GM18517 (cell line): ENCODE measurements around the gene EME2.
"Not testable (repeated sequence)": the region's sequence is repeated elsewhere in the genome, so short reads cannot be mapped to it uniquely, and the experiment has no call there.

ENCODE experiments used
- ATAC-seq: cut with Tn5 transposase; IDR thresholded peaks from one replicate; pipeline ENCODE4 v1.9.1; 2021; ENCODE audit warnings: mild to moderate bottlenecking, moderate library complexity; ENCODE audit not compliant: unreplicated experiment

EME2 gene

GRCh38 chr16:1772362-1772907, at the start of gene EME2:
Gene EME2, plus strand, starts transcription at chr16:1772810. Its CDS starts 418 bp downstream, at chr16:1773228.
- ATAC-seq = peak; percentile 10

DNA sequence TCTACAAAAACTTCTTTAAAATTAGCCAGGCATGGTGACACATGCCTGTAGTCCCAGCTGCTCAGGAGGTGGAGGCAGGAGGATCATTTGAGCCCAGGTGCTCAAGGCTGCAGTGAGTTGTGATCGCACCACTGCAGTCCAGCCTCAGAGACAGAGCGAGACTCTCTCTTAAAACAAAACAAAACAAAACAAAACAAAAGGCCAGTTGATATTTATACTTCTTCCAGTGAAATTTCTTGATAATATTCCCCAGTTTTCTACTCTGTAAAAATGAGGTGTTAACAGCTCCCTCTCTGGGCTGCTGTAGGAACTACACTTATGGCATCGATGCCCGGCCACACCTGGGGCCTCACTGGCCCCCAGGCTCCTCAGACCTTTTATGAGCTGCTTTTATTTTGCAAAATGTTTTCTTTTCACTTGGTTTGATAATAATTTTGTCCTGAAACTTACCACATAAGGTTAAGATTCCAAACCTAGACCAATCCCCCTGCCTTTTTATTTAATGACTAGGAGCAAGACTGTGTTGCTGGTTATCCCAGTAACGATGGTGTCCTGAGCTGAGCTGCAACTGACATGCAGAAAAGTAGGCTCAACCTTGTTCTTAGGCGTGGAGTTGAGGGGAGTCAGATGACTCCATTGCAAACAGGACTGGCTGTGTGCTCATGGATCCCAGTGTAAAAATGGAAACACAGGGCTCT, 49.0 kb upstream of the EME2 start:
- ATAC-seq = no peak

GRCh38 chr16:1724491-1724890, 48.1 kb upstream of the EME2 start:
- no peak for ATAC-seq

GRCh38 chr16:1726661-1727502, 45.7 kb upstream of the EME2 start:
- ATAC-seq = no peak

DNA sequence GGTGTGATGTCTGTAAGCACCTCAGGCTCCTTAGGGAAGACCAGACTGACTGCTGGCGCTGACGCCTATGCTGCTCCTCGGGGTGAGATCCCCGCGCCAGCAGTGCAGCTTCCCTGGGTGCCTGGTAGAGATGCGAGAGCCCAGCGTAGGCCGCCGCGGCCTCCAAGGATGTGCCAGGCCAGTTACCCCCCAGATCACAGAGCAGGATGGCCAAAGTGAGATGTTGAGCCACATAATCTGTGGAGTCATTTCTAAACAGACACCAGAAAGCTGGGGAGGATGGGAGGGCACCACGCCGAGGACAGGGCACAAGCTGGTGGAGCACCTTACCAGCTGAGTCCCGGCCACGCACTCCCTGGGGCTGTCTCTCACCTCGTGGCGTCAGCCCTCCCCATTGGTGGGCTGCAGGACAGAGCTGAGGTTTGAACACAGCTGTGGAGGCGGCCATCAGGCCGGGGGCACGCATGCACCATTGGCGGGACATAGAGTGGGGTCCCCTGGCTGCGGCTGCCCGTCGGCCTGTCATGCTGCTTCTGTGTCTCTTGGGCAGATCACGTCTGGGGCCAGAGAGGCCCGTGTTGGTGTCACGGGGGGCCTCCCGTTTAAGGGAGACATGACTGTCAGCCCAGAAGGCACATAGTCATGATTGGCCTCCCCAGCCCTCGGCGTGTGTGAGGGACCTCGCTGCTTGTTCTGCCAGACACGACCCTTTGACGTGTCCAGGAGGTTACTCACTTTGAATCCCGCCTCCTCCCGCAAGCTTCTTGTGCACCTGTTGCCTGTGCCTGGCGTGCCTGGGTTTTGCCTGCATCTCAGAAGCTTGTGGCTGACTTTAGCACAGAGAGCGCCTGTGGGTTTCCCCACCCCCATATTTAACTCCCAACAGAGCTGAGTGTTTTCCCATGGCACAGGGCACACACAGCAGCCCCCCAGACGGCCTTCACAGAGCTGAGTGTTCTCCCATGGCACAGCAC, 44.7 kb upstream of the EME2 start:
- no peak for ATAC-seq

- ATAC-seq = no peak
Observed at GRCh38 chr16:1729026-1729425, 43.6 kb upstream of the EME2 start.

GRCh38 chr16:1729445-1729844, 43.2 kb upstream of the EME2 start:
- ATAC-seq = no peak

DNA sequence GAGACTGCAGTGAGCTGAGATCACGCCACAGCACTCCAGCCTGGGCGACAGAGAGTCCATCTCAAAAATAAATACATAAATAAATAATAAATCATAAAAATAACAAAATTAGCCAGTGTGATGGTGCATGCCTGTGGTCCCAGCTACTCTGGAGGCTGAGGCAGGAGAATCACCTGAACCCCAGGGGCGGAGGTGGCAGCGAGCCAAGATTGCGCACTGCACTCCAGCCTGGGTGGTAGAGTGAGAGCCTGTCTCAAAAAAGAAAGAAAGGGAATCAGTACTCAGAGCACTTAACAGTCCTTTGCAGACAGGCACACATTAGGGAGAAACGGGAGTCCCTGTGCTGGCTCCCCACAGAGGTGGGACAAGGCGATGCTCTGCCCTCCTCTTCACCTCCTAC, 41.5 kb upstream of the EME2 start:
- ATAC-seq = no peak

DNA sequence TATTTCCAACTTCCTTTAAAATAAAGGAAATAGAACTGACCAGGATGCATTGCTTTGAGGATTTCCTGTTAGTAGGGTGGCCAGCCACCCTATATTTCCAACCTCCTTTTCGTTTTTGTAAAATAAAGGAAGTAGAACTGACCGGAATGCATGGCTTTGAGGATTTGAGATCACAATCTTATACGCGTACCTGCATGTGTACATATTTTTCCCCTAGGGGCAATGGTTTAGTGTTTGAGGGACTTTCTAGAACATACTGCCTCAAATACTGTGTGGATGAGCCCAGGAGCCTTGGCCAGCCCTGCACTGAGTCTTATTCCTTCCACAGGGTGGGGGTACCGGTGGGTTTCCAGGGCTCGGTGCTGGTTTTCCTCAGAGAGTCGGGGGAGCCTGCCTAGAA, 41.0 kb upstream of the EME2 start:
- no peak for ATAC-seq

DNA sequence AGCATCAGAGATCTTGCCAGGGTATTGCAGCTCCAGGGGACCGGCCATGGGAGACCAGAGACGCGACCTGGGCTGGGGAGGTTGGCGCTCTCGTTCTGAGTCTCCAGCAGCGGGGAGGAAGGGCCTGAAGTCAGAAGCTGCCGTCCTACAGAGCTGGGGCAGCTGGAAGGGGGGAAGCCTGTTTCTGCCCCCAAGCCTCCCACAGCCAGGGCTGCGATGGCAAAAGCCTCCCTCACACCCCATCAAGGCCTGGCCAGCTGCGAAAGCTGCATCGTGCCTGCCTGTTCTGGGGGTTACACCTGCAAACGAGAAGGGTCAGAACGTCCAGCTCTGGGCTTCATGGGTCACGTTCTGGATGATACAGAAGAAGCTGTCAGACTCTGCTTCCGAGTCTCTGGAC, 40.5 kb upstream of the EME2 start:
- ATAC-seq = no peak

- not testable (repeated sequence) for ATAC-seq
Observed at GRCh38 chr16:1732551-1732987, 40.0 kb upstream of the EME2 start.

DNA sequence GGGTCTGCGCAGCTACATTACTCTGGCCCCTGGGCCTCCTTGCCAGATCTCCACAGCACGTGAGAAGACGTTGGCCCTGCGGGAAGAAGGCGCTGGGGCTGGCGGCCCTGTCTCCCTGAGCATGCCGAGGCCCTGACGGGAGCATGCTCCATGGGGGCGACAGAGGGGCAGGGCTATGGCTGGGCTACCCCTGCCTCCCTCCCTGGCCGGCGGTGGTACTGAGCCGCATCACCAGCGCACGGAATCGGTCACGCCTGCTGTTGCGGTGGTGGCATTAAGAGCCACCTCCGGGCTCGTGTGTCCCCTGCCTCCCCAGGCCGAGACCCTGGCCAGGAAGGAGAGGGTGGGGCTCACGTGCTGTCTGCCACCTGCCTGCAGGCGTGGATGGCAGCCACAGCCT, 38.5 kb upstream of the EME2 start:
- ATAC-seq = no peak

DNA sequence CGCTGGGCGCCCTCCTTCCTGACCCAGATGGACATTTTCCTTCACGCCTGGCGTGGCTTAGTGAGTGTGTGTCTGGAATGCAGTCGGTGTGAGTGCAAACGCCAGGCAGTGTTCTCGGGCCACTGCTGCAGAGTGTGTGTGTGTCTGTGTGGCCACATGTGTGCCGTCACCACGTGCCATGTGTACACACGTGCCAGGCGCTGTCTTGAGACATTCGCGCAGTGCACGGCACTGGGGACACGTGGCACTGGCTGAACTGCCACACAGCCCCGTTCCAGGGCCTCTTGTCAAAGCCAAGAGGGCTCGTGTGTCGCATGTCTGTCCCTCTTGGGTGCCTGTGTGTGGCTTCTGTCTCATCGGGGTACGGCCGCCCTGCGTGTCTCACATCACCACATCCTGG, 37.8 kb upstream of the EME2 start:
- ATAC-seq = no peak

GRCh38 chr16:1740234-1740633, 32.4 kb upstream of the EME2 start:
- ATAC-seq = no peak

DNA sequence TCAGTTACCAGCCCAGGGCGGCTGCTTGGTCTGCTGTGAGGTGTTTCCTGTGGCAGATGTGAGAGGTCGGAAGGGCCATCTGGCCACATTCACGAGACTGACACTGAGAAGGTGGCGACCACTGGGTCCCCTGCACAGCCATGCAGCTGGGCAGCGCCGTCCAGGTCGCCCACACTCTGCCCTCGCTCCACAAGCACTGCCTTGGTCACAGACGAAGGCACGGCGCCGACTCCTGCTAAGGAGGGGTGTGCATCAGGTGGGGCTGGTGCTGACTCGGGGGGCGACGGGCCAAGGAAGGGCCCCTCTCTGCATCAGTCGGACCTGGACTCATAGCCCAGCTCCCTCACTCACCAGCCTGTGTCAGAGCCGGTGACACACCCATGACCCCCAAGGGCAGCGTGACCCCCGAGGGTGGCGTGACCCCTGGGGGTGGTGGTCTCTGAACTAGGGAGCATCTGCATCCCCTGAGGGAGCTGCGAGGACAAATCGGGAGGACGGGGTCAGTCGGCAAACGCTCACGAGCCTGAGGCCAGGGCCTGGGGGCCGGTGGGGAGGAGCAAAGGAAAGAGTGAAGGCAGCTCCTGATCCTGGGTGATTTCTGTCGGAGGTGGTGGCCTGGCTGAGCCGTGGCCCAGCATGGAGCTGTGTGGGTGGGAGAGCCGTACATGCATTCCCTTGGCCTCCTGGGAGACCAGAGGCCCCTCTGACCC, 31.7 kb upstream of the EME2 start:
- no peak for ATAC-seq

DNA sequence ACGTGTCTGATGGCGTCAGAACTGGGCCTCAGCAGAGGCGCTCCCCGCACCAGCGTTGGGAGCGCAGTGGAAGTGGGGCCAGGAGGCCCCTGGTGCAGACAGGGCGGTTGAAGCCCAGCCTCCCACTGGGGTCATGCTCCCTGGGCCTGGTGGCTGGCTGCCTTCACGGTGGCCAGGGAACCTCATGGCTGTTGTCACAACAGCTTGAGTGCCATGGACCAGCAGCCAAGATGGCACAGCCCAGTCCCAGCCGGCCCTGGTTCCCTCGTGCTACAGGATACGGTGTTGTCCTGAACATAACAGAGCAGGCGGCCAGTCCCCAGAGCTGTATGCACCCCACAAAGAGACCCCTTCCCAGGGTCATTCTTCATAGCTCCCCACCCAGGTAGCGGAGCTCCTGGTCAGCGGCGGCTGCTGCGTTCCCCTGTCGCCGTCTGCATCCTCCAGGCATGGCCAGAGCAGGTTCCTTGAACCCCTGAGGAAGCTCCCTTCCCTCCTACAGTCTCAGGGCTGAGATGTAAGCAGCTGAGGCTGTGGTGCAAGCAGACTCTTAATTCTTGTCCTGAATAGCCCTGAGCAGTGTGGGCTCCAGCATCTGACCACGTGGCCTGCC, 31.0 kb upstream of the EME2 start:
- no peak for ATAC-seq

- no peak for ATAC-seq
Observed at GRCh38 chr16:1743376-1744337, 29.0 kb upstream of the EME2 start.

DNA sequence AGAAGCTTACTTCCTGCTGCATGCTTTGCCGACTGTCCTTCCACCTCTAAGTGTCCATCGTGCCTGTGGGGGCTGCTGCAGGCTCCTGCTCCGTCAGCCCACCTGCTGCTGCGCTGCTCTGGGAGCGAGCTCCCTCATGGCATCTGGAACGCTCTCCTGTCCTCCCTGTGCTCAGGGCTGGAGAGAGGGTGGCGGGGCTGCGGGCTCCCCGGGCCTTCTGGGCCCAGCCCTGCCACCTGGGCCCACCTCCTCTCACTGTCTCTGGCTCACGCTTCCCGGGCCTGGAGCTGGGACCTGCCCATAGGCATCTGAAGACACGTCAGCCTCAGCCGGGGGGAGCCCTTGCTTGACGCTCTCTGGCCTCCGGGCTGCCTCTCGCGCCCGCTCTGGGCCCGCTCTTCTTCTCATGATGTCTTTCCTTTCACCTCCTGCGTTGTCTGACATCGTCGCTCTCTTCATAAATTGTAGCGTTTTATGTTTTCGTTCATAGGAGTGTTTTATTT, 28.2 kb upstream of the EME2 start:
- ATAC-seq = no peak
